NCI-H524 (cell line): ENCODE measurements around the gene SYNDIG1.
A peak's percentile ranks its signal among the peaks of the same experiment; 100 is the strongest.

Experiments
- DNase-seq, 2 experiments: peaks; one replicate each; lab custom pipeline; 2025; lab: John Stamatoyannopoulos, UW

Gene SYNDIG1

DNA sequence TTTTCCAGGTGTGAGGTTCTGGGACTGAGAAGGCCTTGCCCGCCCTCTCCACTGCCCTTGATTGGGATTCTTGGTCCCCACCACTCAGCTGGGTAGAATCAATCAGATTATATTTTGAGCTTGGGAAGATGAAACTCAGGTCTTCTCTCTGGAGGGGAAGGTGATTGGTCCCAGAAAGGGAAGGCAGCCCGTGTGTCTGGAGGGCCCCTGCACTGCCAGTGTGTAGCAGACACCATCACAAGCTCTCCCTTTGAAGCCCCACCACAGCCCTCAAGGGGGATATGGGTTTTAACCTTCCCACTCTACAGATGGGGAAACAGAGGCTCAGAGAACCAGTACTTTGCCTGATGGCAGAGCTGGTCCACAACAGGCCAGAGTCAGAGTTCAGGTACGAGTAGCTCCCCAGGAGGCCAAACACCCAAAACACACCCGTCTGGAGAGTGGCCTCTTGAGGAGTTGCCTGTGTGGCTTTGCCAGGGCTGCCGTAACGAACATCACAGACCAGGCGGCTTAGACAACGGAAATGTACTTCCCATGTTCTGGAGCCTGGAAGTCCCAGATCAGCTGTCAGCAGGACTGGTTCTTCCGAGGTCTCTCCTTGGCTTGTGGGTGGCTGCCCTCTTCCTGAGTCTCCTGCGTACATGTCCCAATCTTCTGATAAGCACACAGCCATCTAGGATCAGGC lies 205.6 kb downstream of the SYNDIG1 start:
- no peak for DNase-seq

DNA sequence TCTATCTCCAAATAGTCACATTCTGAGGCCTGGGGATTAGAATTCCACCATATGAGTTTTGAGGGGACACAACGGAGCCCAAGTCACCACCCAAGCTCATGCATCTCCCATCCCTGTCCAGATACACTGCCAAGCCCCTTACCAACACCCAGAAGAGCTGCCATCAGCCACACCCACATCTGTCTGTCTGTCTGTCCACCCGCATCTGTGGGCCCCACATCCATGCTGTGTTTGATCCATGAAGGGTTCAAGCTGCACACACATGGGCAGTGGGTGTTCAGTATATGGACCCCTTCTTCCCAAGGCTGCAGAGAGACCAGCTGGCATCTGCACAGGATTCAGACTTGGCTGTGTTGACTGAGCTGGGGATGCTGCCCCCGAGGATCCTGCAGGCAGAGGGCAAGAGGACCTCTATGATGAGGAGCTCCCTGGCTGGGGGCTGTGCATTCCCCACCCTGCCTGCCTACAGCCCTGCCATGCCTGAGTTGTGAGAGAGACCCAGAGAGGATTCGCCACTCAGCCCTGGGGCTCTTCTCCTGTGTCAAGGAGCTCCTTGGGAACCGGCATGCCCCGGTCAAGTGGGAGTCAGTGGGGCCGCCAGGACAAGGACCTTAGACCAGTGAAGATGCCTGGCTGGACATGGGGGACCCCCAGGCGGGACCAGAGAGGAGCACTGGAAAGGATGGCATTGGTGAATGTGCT lies 206.4 kb downstream of the SYNDIG1 start:
- DNase-seq = no peak

DNA sequence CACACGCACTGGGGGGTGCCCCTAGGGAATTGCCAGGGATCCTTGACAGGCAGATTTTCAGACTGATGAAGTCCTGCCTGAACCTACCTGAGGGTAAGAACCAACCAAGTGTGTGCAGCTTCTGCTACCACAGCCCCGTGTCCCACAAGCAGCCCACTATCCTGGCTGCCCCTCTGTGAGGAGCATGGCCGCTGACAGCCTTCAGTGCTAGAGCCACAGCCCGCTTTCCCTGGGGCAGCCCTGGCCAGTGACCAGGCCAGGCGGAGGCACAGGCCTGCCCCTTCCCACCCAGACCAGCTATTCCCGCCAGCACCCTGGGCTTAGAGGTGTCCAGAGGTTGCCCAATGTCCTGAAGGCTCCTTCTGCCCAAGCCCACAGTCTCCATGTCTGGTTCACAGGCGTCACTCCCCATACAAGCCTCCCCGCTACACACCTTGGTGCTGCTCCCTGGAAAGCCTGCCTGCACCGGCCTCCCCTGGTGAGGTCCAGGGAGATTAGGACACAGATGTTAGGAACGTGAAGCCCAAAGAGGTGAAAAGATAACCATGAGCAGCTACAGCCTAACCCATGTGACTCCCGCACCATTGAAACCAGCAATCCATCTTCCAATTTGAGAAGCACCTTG lies 207.0 kb downstream of the SYNDIG1 start:
- no peak for DNase-seq

DNA sequence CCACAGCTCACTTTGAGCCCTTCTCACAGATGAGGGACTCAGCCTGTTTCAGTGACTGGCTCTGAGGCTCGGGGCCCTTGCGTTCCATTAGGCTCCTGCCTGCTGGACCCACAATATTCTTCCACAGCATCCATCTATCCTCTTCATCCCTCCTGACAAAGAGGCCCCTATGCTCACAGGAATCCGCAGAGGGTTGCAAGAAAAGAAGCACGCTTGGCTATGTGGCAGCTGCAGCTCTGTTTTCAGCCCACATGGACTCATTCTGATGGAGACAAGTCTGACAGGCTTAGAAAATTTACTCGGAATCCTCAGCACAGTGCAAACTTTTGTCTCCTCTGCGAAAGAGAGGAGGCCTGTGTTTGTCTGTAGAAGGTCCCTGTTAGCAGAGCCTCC lies 207.5 kb downstream of the SYNDIG1 start:
- DNase-seq = no peak

DNA sequence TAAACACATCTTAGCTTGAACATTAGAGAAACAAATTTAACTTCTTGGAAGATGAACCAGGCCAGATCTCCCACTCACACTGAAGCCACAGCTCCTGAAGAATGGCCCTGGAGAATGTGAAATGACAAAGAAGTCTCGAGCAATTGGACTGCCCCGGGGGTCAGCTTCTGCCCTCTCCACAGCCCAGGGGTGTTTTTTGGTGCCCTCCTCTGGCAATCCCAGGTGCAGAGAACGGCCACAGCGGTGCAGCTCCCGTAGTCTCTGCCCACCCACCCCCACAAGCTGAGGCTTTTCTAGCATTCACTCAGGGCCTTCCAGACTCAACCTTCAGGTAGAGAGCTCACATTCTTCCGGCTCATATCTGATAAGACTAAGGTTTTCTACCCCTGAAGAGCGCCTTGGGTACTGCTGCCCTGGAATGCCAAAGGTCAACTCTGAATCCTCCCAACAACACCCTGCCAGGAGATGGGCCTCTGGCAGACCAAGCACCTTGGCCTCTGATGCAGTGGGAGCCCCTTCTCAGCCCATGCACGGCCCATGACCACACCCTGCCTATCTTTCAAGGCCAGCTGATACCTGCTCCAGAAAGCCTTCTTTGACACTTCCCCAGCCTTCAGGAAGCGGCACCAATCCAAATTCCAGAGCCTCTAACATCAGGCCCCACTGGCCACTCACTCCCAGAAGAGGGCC lies 208.3 kb downstream of the SYNDIG1 start:
- no peak for DNase-seq

DNA sequence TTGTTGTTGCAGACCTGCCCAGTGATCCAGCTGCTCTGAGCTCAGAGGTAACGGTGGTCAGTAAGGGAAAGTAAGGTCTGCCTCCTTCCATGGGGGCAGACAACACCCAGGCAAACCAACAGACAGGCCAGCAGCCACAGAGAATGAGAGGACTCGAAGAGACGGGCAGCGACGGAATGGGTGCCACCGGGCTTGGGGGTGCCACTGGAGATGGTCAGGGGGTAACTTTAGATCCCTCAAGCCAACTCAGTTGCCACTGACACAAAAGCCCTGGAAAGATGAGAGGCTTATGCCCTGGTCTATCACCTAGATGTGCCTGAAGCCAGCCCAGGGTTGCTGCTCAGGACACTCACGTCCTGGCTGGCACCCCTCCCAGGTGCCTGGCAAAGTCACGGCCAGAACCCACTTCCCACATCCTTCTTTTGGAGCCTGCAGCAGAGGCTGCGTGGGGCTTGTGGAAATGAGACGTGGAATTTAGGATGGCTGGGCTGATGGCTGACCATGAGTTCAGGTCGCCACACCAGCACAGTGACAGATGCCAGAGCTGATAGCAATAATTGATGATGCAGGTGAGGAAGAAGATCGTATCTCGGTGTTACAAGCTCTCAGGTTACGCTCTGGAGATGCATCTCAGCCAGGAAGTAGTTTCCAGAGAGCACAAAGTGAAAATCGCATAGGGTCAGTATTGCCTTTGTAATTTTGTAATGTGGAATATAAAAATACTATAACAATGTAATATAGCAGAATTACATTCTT lies 209.1 kb downstream of the SYNDIG1 start:
- DNase-seq = no peak

DNA sequence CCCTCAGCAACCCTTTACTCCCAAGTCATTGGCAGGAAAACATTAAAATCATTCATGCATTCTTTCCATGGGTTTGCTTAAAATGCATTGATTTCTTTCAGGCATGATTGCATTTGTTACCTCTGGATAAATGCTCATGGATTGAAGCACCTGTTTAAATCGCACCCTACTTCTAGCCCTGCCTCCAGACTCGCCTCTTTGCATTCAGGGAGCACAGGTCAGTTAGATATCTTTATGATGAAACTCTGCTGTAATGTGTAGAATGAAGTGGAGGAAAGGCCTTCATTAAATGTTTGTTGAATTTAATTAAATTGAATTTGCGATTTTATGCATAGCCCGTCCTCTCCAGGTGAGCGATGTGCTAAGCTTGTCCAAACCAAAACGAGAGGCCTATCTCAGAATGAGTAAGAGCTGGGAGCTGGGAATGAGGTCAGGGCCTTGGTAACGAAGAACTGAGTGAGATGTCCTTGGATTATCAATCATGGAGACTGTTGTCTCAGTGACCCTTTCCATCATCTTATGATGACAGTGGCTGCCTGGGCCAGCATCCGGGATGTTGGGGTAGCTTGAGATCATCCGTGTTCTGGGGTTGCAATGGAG lies 210.1 kb downstream of the SYNDIG1 start:
- DNase-seq = no peak

DNA sequence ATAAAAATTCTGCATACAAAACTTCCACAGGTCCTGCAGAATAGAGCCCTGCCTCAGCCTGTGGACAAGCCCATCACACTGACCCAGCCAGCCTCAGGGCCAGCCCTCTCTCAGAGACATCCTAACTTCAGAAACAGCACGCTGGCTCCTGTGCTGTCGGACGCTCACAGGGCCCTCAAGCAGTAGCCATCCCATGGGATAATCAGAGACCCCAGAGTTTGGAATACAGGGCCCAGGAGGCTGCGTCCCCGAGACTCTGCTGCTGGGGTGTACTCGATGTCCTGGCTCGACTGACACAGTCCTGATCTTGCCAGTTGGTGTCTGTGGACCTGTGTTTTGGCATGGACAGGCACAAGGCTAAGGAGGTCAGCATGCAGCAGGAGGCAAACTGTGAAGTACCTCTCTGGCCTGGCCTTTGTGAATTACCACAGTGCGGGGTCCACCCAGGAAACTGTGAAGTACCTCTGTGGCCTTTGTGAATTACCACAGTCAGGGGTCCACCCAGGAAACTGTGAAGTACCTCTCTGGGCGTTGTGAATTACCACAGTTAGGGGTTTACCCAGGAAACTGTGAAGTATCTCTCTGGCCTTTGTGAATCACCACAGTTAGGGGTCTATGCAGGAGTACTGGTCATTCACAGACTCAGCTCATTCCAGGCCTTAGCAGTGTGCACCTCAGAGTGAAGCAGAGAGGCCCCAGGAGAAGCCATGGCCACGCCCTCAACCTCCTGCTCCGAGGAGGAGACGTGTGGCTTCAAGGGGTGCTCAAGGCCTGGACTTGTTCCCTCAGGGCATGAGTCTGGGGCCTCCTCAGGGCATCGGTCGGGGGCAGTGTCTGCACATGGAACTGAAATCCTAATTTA lies 212.4 kb downstream of the SYNDIG1 start:
- no peak for DNase-seq

DNA sequence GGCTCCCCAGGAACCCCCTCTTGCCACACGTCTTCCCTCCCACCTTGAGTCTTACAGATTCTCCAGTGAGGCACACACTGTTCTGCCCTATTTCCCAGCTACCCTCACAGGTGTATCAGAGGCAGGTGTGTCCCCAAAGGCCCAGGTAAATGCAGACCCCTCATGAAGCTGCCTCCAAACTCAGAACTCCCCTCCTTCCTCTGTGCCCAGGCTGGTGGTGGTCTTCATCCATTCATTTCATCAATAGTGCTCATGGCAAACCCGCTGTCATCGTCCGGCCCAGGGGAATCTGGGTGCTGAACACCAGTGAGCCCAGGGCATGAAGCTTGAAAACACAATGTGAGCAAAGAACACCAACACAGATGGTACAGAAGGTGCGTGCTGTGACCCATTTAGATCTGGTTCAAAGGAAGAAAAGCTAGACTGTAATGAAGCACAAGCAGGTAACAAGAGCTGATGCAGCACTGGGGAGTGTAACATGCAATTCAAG lies 213.1 kb downstream of the SYNDIG1 start:
- no peak for DNase-seq

DNA sequence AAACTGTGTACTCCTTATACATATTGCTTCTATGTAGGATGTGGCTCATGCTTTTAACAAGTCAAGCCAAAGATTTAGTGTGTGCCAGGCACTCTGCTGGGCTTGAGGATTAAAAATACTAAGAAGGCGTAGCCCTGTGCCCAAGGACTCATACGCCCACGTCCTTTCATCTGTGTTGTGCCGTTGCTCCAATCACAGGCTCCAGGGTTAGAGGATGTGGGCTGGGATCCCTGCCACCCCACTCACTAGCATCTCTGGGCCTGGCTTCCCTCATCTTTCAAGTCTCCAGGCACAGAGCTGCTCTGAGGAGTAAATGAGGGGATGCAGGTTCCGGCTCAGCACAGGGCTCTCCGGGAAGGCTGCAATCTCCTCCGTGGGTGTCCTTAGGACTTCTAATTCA lies 214.2 kb downstream of the SYNDIG1 start:
- DNase-seq = no peak

DNA sequence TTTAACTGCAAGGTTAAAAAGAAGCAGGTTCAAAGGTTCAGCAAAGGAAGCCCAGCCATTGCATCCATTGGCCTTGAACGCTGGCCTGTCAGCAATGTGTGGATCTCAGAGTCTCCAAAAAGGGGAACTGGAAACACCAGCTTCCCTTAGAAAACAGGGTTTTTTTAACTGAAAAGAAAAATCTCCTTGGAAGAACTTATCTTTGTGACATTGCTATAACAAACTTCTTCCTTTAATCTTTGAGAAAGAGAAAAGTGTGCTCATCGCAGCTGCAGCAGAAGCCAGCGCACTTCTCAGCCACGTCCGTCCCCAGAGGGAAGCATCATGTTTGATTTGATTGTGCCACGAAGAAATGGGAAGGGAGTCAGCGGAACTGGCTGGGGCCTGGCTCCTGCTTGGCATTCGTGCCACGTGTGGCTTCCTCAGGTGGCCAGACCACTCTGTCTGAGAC lies 215.0 kb downstream of the SYNDIG1 start:
- DNase-seq = no peak

DNA sequence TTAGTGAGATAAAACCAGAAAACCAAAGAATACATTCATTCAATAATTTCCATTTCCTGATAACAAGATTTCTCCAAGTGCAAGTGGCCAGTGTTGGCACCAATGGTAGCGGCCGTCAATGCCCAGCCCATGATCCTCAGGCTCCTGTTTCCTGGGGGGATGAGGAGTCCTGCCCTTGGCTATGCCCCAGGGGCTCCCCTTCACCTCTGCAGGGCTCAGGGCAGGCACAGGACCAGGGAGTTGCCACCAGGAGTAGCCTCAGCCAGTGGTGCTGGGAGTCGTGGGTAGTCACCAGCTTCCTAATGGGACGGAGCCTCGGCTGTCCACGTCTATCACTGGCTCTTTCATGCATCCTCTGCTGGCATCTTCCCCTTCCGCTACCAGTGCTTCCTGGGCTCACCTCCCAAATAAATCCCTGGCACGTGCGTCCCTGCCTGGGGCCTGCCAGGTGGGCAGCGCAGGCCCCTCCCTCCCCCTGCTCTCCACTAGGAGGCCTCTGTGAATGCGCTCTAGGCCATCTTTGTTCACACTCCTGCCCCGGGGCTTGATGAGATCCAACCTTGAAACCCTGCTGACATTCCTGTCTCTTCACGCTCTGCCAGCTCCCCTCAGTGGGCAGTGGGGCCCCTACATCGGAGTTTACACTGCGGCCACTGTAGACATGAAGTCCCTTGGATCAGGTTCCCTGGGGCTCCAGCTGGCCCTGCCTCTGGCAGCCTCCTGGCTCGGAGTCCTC lies 215.7 kb downstream of the SYNDIG1 start:
- peak in 1 of 2 experiments; percentile 28 for DNase-seq

DNA sequence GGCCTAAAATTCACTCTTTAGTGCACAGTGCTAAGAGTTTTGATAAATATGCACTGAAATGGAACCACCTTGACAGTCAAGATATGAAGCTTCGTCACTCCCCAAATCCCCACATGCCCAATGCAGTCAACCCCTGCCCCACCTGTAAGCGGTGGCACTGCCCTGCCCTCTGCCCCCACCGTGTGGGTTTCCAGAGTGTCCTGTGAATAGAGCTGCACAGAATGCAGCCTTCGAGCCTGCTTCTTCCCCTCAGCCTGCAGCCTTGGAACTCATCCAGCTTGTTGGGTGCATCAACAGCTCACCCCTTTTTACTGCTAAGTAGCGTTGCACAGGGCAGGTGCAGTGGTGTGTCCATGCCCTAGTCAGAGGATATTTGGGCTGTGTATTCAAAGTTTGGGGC lies 216.3 kb downstream of the SYNDIG1 start:
- no peak for DNase-seq

DNA sequence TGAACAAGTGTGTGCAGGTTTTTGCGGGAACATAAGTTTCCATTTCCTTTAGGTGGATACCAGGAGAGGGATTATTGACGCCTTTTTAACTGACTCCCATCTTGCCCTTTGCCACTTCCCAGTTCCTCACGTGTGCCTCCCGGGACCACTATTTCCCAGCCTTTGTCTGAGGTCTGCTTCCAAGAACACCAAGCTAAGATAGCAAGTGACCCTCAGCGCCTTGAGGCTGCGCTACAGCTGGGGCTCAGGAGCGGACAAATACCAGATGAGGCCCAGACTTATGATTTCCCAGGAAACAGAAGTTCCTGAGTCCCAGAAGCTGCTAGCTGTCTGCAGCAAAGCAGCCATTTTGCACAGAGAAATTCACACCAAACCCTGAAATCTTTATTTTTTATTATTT lies 216.7 kb downstream of the SYNDIG1 start:
- DNase-seq = no peak

DNA sequence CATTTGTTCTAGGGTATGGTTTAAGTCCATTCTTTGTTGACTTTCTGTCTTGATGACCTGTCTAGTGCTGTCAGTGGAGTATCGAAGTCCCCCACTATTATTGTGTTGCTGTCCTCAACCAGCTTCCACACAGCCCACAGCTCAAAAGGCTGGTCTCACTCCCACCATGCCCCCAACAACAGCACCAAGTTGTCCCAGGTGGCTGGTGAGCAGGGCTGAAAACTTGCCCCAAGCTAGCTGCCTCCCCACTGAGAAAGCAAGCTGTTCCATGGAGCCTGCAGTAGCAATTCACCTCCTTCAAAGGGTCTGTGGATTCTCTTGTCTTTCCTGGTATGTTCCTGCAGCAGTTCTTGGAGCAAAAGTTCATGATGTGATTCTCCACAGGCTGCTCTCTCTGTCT lies 221.0 kb downstream of the SYNDIG1 start:
- DNase-seq = no peak

DNA sequence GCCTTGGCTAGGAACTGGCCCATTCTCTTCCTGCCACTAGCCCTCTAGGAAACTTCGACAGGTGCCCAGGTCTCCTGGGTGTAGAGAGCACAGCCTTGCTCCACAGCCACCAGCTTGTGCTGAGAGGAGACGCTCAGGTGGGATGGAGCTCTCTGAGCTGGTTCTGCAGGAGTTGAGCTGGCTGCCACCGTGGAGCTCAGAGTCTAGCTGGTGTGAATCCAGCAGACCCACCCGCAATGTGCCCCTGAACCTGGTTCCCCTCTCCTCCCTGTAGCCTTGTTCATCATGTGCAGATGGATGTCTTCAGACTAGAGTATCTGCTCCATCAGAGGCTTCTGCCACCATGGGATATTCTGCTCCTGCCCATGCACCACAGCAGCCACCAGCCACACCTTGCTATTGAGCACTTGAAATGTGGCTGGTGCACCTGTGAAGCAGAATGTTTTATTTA lies 222.5 kb downstream of the SYNDIG1 start:
- no peak for DNase-seq

DNA sequence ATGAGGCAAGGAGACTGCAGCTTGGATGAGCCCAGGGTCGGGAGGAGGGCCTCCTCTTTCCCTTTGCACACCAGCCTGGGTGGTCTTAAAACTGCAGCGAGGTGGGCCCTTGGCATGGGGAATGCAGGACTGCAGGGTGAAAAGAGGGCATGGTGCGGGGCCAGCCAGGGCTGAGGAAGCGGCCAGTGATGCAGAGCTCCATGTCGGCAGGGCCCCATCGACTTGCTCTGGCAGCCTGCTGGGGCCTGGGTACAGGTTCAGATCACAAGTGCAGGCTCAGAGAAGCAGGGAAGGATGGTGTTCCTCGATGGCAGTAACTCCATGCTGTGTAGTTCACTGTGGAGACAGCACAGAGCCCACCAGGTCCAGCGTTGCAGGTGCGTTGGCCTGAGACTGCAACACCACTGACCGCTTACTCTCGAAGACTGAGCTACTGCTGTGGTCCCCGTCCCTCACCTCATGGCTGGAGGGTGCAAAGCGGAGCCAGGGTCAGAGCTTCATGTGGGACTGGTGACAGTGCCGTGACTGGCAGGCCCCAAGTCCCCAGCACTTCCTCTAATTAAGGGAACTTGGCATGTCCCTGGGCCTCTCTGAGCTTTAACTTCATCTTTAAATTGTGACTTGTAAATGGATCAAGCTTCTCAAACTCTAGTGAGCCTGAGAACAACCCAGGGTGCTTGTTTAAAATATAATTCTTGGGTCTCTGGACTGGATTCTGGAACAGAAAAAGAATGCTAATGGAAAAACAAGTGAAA lies 223.2 kb downstream of the SYNDIG1 start:
- no peak for DNase-seq

DNA sequence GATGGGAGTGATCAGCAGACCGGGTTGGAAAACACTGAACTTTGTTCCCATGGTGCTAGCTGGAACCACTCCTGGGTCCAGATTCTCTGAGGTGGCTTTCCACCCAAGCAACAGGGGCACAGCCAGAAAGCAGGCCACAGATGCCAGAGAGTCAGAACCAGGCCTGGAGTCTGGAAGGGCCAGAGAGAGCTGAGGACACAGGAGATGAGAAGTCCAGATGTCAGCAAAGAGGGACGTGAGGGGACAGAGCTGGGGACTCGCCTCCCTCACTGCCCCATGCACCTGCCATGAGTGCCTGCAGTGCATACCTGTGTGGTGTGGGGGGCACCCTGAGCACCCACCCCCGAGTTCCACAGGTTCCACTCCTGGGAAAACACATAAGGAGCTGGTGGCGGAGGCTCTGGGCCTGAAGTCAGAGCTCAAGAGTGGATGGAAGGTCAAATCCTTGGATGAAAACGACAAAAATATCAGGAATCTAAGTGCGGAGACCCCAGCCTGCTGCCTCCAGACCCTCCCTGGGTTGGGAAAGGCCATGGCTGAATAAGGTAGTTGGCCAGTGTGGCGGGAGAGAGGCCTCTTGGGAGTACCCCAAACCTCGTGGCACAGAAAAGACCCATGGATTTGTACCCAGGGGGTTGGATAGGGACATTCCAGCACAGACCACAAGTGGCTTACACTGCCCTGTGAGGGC lies 224.2 kb downstream of the SYNDIG1 start:
- DNase-seq = no peak
